Stimulated activated naive CD4-positive, alpha-beta T cell treated with Interleukin-2 at 50 U/mL for 16 hours (primary cell): ENCODE results near the gene ACAP3.

ENCODE experiments used
- DNase-seq: peaks from one replicate; lab custom pipeline; 2025; lab: John Stamatoyannopoulos, UW

The ACAP3 gene

DNA sequence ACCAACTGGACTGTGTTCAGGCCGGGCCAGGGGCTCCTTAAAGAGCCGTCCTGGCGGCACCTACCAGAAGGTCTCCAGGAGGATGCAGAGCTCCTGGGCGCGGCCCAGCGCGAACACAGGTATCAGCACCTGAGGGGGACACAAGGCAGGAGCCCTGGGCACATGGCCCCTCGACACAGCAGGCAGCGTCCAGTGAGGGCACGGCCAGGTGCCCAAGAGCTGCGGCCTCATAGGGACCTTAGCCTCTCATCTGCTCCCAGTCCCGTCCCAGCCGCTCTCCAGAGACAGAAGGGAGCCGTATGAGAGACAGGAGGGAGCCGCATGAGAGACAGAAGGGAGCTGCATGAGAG is 6.5 kb upstream of the ACAP3 start:
- DNase-seq = no peak

DNA sequence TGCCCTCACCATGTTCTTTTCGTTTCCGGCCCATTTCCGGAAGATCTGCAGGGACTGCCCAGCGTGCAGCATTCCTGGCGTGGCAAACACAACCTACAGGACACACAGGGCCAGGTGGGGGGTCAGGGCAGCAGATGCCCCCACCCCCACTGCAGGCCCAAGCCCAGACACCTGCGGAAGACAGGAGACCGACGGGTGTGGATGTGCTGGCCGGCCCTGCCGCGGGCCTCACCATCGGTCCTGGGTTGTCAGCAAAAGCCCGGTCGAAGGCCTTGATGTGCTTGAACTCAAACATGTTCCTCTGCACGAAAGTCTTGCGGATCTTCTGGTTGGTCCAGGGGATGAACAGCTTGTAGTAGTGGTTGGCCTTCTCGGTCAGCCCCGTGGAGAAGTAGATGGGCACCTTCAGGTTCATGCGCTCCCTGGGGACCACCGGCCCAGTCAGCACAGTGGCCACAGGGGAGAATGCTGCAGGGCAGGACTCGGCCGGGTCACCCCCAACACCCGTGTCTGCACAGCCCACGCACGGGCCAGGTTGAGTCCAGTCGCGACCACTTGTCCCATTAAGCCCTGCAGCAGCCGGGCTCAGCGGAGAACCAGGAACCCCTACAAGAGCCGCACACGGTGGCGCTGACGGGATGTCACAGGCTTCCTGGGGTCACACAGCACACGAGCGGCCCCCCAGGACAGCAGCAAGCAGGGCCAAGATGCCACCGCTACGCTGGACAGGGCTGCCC is 5.9 kb upstream of the ACAP3 start:
- DNase-seq = no peak

DNA sequence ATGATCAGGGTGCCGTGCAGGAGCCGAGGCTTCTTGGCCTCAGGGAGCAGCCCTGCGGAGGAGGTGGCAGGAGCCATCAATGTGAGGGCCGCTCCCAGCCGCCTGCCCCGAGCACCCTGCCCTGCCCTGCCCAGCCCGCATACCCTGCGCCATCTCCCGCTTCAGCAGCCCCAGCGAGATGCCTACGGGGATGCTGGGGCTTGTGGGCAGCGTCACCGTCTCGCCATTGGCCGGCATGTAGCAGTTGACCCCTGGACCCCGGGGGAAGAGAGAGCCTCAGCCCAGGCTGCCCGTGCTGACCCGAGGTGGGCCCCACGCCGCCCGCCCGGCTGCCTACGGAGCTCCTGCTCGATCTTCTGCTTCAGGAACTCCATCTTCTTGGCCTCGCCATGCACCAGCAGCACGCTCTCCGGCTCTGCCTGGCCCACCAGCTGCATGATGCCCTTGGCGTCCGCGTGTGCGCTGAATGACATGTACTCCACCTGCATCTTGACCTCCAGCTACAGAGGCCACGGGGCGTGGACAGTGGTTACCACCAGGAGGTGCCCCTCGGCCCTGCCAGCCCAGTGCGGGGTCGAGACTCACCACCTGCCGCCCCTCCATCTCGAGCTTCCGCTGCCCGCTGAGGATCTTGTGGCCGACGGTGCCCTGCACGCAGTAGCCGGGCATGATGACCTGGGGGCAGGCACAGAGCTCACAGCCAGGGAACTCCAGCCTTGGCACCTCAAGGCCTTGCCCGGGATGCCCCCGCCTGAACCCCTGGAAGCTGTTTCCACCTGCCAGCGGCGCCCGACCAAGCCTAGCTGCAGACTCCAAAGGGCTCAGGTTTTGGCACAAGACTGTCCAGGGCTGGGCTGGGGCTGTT is 5.0 kb upstream of the ACAP3 start:
- no peak for DNase-seq

DNA sequence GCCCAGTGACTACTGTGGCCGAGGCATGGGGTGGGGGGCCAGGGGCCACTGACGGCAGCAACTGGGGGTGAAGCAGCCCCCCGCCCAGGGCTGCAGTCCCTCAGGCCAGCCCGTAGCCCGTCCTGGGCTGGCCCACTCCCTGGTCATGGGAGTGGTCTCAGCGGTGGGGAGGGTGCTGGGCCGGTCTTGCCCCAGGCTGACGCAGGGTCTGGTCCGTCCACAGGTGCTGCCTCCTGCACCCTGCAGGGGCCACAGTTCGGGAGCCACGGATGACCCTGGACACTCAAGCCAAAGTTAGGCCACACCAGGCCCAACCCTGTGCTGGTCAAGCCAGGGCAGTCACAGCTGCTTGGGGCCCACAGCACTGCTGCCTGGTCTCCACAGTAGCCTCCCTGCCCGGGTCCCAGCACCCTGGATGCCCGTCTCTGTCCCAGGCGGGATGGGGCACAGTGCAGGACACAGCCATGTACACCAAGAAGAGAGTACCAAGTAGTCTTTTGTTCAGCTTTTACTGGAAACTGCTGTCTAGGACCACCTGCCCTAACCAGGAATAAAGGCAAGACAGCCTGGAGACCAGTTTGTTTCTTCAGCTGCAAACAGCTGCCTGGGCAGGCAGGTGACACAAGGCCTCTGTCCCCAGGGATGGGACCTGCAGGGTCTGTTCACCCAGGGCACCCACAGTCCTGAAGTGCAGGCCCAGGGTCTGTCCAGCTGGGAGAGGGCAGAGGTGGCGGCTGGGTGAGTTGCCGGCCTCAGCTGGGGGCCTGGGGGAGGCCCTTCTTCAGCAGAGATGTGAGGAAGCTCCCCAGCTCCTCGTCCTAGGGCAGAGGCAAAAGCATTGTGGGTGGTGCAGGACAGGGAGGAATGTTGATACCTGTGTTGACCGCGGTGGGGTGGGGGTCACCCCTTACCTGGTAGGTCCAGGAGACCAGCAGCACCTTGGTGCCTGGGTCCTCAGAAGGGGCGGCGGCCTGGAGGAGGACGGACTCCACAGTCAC is 3.7 kb upstream of the ACAP3 start:
- DNase-seq = no peak

- DNase-seq = no peak
Observed at GRCh38 chr1:1310476-1311053, 2.8 kb upstream of the ACAP3 start.

DNA sequence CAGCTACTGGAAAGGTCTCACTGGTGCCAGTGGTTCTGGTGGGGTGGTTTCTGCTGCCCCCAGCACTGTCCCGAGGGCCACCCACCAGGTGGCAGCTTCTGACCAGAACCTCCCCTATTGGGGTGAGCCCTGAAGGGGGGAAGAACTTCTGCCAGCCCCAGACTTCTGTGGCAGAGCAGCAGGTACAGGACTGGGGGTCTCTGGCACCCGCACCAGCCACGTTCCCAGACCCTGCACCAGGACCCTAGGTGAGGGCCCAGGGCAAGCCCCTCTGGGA is 2.3 kb upstream of the ACAP3 start:
- no peak for DNase-seq

DNA sequence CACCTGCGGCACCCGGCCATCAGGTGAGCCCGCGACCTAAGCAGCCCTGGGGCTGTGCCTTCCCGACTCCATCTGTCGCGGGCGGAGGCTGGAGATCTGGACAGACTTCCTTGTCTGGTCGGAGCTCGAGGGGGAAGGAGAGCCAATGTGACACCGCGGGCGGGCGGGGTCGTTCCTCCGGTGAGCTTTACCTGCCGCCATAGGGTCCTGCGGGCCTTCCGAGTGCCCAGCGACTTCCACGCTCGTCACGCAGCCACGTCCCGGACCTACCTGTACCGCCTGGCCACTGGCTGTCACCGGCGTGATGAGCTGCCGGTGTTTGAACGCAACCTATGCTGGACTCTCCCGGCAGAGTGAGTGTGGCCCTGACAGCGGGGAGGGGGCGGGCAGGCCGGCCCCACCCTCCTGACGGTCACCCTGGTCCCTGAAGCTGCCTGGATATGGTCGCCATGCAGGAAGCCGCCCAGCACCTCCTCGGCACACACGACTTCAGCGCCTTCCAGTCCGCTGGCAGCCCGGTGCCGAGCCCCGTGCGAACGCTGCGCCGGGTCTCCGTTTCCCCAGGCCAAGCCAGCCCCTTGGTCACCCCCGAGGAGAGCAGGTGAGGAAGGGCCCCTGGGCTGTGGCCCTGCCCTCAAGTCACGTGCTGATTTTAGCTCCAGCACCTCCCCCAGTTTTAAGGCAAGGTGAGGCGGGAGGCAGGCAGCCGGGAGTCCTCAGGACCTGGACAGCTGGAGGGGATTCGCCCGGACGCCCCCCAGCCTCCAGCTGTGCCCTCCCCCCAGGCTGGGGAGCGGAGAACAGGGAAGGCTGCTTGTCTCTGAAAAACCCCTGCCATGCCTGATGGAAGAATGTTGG is 1.8 kb upstream of the ACAP3 start:
- DNase-seq = no peak

- DNase-seq = no peak
Observed at GRCh38 chr1:1308756-1309250, 1.1 kb upstream of the ACAP3 start.

DNA sequence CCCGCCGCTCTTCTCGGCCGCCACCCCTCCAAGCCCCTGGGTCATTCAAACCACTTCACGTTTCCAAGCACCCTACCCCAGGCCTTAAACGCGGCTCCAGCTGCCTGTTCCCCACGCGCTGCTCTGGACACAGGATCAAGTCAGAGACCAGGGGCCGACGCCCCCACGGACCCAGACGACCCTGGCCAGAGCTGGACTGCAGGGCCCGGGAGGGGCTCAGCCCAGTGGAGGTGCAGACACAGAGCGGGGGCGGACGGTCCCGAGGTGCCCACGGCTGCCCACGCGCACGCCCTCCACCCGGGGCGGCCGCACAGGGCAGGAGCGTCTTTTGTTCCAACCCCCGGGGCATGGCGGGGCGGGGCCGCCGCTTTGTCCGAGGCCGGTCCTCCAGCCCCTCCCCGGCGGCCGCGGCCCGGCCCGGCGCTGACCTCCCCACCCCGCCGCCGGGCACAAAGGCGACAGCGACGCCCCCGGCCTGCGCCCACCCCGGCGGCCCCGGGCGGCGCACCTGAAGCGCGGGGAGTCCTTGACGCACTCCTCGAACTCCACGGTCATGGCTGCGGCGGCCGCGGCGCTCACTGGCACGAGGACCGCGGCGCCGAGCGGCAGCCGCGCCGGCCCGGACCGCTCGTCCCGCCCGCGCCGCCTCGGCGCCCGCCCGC is 338 bp downstream of the ACAP3 start:
- peak; percentile 38 for DNase-seq

GRCh38 chr1:1306661-1307260 is 969 bp downstream of the ACAP3 start:
- DNase-seq = no peak

GRCh38 chr1:1306070-1306660 is 1.6 kb downstream of the ACAP3 start:
- DNase-seq = no peak

DNA sequence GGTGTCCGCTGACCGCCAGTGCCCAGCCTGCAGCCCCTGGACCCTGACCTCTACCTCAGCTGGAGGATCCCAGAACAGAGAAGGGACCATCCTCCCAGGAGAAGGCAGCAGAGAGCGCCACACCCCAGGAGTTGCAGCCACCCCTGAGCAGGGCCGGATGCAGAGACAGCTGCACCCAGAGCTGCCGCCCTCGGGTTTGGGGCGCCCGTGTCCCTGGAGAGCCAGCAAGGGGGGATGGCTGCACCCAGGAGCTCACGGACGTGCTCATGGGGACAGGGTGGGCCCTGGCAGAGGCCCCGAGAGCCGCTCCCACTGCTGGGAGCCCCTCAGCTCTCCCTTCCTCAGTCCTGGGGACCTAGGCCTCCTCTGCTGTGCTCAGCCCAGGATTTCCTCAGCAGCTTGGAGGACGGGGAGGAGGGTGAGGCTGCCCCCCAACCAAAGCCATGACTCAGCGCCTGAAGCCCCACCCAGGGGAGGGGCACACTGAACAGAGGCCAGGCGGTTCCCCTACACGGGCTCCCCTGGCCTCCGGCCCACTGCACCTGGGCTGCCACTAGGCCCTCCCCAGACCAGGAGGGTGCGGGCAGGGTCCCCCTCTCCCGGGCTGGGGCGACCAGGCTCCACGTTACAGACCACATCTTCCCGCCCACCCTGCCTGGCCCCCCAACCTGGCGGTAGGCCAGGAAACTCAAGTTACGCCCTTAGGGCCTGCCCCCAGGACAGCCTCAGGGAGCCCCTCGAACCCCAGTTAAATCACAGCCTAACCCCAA is 2.2 kb downstream of the ACAP3 start:
- peak; percentile 63 for DNase-seq

- DNase-seq = no peak
Observed at GRCh38 chr1:1304331-1305299, 3.1 kb downstream of the ACAP3 start.

DNA sequence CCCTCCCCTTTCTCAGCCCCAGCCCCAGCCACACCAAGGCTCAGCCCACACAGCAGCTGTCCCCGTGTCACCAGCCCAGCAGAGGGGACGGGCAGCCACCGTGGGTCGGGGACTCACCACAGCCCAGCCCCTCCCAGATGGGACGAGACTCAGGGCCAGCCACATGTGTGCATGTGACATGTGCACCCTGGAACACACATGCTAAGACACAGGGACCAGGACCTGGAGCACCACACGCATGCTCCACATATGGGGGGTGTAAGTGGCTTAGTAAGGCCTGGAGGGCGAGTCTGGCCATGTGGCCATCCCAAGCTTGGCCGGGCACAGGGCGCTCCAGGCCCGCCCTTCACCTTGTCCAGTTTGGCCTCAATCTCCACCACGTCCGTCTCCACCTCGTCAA is 4.0 kb downstream of the ACAP3 start:
- DNase-seq = no peak

GRCh38 chr1:1302951-1303509 is 4.7 kb downstream of the ACAP3 start:
- no peak for DNase-seq

DNA sequence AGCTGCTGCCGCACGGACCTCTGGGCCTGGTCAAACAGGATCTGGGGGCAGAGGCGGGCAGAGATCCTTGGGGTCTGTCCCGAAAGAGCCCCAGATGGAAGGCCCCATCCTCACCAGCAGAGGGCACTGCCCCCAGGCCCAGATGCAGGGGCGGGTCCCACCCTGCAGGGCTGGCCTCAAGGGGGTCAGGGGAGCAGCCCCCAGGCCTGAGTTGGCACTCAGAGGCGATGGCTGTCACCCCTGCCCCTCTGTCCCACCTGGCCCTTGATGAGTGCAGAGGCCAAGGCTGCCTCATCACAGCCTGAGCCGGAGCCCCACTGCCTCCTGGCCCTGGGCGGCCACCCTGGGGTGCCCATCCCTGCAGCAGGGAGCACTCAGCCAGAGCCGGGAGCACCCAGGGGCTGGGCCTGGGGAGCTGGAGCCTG is 5.7 kb downstream of the ACAP3 start:
- DNase-seq = no peak

- no peak for DNase-seq
Observed at GRCh38 chr1:1300352-1300739, 7.4 kb downstream of the ACAP3 start.
